Activated CD8-positive, alpha-beta memory T cell treated with anti-CD3 and anti-CD28 coated beads, Interleukin-2, amount 50 U/mL, for 4 hours (primary cell): ENCODE results near the gene RBBP5.
"Not testable (repeated sequence)": the region's sequence is repeated elsewhere in the genome, so short reads cannot be mapped to it uniquely, and the experiment has no call there.

Experiments
- DNase-seq: peaks from one replicate; pipeline ENCODE4 v3.0.0-alpha.2; 2020

The RBBP5 gene, protein sequence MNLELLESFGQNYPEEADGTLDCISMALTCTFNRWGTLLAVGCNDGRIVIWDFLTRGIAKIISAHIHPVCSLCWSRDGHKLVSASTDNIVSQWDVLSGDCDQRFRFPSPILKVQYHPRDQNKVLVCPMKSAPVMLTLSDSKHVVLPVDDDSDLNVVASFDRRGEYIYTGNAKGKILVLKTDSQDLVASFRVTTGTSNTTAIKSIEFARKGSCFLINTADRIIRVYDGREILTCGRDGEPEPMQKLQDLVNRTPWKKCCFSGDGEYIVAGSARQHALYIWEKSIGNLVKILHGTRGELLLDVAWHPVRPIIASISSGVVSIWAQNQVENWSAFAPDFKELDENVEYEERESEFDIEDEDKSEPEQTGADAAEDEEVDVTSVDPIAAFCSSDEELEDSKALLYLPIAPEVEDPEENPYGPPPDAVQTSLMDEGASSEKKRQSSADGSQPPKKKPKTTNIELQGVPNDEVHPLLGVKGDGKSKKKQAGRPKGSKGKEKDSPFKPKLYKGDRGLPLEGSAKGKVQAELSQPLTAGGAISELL

DNA sequence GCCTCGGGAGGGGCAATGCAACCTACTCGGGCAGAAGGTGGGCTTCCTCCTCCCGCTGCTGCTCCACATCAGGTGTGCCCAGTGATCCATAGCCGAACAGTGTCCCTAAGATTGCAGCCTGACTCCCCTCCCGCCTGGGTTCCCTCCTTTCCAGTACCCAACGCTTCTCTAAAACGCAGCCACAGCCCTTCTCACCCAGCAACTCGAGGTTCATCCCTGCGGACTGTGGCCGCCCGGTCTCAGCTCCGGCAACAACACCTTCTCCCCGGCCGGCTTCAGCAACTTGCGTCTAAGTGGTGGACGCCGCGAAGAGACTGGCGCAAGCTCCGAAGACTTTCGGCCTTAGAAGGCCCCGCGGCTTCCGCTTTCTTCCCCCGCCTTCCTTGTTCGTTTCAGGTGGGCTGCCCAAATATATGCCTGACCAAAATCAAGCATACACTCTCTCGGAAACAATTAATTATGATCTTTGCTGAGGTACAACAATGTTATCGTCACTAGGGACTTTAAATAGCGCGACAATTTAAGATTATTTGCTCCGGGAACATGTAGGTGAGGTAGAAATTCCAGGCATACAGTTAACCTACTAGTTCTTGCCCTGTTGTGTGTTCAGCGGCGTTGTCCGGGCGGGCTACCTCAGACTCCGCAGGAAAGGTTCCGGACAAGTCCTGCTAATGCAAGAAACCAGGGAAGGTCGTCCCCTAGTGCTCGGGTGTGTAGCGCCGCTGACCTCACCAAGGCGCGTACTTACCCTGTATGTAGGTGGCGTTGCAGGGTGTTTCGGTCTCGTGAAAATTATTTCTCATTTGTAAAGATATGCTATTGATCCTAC is at the start of gene RBBP5:
TSS of gene RBBP5 (minus strand) at position 319 of the 829 bp plus-strand sequence. CDS start at position 214, 105 bp downstream.
- DNase-seq: peak; percentile 96

DNA sequence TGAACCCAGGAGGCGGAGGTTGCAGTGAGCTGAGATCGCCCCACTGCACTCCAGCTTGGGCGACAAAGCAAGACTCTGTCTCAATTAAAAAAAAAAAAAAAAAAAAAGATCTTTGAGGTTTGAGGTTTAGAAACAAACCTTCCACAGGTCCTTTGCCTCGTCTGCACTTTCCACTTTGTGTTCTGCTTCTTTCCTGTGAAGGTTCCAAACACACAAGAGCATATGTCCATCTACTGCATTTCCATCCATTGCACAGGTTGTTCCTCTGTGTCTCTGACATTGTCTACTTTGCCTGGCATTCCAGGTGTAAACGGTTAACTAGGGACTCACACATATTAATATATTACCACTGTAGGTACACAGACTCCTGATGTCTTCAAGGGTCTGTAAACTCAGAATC is 49.6 kb upstream of the RBBP5 start:
- DNase-seq: no peak

DNA sequence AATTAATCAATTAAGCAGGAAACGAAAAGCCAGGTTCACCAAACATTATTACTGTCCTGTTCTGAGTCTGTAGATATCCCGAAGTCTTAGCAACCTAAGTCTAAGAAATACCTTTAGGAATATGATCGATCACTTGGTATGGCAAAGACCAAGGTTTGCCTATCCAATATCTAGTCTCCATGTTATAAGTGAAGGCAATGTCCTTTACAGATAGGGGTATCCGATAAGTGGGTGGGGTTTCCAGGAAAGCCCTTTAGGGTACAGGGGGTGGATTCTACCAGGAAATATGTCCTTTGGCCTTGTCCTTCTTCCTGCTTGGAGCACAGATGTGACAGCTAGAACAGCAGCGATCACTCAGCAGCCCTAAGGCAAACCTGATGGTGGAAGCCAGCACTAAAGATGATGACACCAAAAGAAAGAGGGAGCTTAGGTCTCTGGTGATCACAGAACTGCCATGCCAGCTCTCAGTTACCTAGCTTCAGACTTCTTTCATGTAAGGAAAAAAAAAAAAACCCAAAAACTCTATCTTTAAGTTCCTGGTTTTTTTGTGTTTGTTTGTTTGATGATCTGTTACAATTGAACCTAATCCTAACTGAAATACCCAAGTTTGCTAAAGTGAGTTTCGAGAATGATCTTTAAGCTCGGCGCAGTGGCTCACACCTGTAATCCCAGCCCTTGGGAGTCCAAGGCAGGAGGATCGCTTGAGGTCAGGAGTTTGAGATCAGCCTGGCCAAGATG is 48.9 kb upstream of the RBBP5 start:
- DNase-seq: no peak

DNA sequence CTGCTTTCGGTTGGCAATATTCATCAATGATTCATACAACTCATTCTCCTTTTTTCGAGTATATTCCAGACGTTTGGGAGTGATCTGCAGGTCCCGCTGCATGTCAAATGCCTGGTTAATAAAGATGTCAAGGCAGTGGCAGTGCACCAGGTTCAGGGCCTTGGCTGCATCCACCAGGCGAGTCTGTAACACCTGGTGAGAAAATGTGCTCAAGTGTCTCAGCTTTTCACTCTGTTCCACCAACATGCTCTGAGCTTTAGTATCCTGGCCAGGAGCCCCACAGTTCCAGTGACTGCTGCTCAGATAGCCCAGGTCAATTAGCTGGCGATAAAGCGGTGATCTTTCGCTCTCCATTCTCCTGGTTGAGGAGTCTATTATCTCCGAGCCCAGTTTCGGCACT is 47.5 kb upstream of the RBBP5 start:
- no peak for DNase-seq

DNA sequence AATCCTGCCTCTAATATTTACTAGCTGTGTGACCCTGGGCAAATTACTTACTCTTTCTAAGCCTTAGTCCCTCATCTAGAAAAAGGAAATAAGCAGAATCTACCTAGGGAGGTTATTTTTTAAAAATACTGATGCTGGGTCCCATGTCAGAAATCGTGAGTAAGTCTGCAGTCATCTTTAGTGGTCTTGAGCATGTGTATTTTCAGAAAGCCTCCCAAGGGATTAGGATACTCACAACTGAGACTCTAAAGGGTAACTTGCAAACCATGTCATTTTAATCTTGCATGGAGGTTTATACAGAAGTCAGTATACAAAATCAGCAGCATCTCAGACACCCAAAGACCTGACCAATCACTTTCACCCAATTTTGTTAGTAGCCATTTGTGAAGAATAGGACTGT is 46.5 kb upstream of the RBBP5 start:
- no peak for DNase-seq

DNA sequence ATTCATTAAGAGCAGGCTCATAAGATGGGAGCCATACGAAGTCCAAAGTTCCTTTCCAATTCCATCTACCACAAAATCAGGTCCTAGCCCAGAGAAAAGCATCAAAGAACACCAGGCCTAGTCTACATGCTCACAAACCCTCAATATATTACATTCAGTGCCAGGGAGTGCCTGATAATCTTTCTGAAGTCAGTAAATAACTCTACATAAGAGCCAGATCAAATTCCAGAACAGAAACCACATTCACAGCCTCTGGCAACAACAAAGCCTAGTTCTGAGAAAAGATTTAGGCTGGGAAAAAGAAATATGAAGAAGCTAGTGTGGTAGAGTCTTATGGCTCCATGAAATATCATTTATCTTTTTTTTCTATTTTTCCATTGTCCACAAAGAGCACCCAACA is 40.5 kb upstream of the RBBP5 start:
- no peak for DNase-seq

DNA sequence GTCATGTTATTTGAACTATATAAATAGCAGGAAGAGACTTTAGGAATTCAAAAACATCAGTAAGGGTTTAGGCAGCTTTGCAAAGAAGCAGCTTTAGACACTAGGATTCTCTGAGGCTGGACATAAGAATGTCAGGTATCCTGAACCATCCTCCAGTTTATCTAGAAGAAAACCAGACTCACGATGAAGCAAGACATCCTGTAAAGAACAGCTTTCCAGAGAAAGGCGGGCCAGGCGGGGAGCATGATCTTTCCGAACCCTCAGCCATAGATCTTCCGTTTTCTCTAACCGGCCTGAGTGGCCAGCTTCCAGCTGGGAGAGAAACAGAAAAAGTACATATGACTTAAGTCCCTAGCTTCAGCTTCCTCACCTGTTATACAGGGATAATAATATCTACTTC is 39.3 kb upstream of the RBBP5 start:
- no peak for DNase-seq

DNA sequence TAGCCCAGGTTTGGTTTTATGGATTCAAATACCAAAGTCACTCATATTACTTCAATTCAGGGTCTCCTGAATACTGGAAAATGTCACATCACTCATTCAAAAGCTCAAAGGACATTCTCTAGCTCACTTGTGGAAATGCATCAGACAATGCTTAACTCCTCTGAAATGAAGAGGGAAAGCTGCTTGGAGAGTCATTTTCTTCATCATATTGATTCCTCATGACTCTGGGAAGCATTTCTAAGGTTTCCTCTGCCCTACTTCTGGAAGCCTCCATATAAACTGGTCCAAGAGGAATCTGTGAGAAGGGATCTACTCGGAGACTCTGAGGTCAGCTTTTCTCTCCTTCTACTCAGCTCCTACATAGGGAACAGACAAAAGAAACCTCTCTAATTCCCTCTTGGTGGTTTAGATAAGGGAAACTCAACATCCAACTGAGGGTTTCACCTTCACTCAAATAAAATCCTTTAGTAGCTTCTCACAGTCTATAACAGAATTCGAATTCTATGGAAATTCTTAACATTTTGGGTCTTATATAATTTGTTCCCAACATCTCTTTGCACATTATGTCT is 36.4 kb upstream of the RBBP5 start:
- DNase-seq: no peak

DNA sequence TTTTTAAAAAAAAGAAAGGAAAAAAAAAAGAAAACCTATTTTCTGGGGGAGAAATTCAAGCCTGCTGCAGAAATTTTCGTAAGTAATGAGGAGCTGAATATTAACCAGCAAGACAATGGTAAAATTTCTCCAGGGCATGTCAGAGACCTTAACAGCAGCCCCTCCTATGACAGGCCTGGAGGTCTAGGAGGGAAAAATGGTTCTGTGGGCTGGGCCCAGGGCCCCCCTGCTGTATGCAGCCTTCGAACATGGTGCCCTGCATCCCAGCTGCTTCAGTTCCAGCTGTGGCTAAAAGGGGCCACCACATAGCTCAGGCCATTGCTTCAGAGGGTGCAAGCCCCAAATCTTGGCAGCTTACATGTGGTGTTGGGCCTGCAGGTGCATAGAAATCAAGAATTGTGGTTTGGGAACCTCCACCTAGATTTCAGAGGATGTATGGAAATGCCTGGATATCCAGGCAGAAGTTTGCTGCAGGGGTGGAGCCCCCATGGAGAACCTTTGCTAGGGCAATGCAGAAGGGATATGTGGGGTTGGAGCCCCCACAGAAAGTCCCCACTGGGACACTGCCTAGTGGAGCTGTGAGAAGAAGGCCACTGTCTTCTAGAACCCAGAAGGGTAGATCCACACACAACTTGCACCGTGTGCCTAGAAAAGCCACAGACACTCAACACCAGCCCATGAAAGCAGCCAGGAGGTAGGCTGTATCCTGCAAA is 34.0 kb upstream of the RBBP5 start:
- not testable (repeated sequence) for DNase-seq

DNA sequence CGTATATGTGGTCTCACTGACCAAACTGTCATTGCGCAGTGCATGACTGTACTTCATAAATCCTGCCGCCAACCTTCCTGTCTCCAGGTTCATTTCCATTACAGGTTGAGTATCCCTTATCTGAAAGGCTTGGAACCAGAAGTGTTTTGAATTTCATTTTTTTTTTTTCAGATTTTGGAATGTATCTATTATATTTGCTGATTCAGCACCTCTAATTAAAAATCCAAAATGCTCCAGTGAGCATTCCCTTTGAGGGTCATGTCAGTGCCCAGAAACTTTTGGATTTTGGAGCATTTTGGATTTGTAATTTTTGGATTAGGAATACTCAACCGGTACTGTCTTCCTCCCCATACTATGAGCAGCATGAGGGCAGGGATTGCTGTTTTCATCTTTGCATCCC is 30.7 kb upstream of the RBBP5 start:
- DNase-seq: no peak

DNA sequence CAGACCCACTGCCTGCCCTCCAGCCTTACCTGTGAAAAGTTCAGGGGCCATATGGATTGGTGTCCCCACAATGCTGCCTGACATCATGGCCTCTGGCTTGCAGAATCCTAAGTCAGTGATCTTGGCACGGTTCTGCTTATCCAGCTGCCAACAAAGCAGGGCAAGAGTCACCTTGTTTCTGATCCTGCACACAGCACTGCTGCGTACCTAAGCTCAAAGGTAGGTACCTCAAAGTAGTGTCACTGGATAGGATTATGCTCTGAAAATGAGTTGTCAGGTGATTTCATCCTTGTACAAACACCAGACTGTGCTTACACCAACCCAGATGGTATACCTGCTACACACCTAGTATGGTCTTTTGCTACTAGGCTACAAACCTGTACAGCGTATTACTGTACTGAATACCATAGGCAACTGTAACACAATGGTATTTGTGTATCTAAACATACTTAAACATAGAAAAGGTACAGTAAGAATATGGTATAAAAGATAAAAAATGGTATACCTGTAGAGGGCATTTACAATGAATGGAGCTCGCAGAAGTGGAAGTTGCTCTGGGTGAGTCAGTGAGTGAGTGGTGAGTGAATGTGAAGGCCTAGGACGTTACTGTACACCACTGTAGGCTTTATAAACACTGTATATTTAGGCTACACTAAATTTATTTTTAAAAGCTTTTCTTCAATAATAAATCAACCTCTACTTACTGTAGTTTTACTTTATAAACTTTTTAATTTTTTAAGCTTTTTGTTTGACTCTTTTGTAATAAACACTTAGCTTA is 29.1 kb upstream of the RBBP5 start:
- DNase-seq: no peak

DNA sequence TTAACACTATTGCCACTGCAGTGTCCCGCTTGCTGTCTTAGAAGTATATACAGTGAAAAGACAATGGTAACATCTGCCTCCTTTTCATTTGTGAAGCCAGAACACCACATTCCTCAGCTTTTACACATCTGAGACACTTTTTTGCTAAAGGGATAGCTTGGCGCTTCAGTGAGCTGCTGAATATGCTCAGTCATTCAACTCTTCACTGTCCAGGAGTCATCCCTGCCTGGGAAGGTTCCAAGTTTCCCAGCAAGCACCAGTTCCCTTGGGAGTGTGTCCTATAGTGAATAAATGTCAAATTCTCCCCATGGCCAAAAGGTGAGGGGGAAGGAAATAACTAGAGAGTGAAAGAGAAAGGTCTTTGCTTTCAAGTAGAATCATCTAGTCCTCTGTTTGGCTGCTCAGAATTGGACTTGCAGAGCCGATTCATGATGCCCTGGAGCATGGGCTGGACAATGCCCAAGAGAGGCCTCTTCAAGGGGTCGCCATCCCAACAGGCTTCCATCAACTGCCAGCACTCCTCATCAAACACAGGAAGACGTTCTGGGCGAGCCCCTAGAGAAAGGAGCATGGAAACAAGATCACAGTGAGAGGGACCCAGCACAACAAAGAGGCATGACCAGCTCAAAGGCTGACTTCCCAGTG is 25.5 kb upstream of the RBBP5 start:
- DNase-seq: no peak

DNA sequence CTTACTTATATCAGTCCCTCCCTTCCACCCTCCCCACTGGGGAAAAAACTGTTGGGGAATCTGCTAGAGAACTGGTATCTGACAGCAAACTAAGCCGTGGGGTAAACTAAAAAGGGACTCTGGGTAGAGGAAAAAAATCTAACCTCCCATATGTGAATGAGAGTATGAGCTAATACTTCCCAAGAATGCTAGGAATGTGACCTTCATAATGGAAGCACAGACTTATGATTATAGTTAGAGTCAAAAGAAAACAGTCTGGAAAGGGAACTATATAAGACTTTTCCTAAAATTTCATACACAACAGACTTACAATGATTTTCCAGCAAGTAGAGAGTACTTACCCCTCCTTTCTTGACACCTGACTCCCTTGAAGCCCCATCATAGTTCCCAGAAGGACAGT is 23.0 kb upstream of the RBBP5 start:
- DNase-seq: no peak

DNA sequence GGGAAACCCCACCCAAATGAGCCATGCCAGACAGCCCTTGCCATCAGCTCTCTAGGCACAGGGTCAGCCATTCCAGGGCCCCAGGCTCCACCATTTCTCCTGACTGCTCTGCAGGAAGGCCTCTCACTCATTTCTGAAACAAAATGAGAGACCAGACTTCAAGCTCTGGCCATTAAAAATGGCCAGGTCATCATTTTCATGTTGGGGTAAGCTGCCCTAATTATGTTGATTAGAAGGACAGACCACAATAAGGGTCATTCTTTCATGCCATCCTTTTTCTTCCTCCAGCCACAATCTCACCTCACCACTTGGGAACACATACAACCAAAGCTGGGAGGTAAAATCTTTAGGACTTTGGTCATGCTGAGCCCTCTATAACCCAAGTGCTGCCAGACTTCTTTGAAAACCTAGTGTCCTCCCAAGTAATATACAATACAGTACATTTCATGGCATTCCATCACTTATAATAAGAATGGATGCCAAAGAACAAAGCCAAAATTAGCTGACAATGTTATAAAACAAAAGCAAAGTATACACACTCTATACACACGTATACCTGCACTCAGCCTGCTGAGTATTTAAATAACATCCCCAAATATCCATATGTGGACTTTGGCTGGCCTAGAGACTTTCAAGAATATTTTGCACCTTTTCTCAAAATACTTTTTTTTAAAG is 22.4 kb upstream of the RBBP5 start:
- DNase-seq: no peak

DNA sequence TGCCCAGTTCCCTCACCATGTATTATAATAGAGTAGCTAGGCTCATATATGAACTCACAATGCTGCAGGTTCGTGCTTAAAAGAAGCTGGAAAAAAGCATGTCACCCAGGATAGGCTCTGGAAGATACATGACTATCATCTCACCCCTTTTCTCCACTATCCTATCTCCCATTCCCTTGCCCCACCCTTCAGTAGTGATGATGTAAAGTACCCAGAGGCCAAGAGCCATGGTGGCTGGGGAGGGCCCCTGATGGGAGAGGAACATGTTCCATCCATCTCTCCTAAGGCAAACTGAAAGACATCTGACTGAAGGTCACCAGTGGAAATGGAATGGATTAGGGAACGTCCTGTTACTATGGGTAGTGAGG is 20.3 kb upstream of the RBBP5 start:
- DNase-seq: no peak

DNA sequence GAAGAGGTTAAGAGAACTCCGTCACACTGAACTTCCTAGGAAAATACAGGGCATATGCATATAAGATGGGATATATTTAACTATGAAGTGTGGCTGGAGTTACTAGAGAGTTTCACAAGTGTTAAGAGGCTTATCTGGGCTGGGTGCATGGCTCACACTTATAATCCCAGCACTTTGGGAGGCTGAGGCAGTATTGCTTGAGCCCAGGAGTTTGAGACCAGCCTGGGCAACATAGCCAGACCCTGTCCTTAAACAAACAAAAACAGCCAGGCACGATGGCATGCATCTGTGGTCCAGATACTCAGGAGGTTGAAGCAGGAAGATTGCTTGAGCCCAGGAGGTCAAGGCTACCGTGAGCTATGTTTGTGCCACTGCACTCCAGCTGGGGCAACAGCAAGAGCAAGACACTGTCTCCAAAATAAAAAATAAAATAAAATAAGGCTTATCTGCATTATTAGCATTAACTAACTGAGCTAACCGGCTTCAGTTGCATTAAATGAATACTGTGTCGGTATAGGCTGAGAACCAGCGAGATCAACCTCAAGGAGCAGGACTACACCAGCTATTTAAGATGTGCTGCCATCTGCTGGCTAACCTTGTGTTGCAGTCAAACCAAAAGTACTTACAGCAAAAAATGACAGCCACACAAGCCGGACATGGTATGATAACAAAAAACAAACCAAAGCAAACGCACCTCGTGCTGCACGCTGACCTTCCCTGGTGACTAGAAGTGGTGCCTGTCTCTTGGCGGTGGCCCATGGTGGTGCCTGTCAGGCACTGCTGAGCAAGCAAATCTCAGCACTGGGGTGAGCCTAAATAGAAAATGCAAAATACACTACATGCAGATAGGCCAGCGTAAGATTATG is 19.7 kb upstream of the RBBP5 start:
- DNase-seq: peak; percentile 75

DNA sequence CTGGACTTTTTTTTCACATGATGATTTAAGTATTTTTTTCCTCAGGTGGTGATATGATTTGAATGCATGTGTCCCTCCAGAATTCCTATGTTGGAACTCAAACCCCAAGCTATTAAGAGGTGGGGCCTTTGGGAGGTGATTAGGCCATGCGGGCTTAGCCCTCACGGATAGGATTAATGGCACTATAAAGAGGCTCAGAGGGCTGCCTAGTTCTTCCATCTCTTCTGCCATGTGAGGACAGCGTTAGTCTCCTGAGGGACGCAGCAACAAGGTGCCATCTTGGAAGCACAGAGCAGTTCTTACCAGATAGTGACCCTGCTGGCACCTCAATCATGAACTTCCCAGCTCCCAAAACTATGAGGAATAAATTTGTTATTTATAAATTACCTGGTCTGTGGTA is 18.3 kb upstream of the RBBP5 start:
- DNase-seq: no peak

DNA sequence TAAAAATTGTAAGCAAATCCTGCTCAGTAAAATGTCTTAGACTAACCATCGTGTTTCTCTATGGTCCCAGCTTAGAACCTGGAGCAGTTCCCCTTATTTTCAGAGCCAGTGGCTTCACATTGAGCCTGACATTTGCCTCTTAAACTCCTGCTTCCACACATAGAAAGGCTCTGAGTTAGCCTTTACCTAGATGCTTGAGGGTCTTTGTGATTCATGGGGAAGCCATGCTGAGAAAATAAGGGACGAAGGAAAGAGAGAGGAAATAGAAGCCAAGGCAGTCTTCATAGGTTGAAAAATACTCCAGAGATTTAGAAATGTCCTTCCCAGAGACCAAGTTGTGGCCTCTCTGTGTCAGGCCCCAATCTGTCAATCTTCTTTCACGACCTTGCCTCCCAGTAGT is 16.1 kb upstream of the RBBP5 start:
- no peak for DNase-seq

DNA sequence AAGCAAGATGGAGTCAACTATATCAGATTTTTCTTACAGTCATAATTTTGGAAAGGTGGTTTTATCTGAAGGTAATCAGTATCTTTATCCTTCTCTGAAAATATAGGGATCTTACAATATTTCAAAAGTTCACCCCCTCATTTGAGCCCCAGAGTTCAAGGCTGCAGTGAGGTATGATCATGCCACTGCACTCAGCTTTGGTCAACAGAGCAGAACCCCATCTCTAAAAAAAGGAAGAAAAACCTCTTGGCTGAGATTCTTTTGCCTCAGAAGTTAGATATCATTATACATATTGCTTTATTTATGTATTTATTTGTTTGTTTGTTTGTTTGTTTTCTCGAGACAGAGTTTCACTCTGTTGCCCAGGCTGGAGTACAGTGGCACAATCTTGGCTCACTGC is 11.5 kb upstream of the RBBP5 start:
- no peak for DNase-seq
